Lower lobe of right lung (tissue), 2 donors: ENCODE measurements around the gene PPP2R5C. TPM values are rescaled to one million over a fixed set of nuclear protein-coding genes. Genes with fewer than 3 reads are reported as not detected.

Experiments
- ATAC-seq, 2 donors: fragments of 200-7000 bp; cut with Tn5 transposase; one replicate each; pipeline ENCODE4 v1.9.1; 2020 to 2022; ENCODE audit warnings: mild to moderate bottlenecking in 2 of 2, moderate library complexity in 2 of 2
- DNase-seq: peaks from one replicate; pipeline ENCODE4 v3.0.0-alpha.2; 2020
- H3K27ac ChIP-seq: fragments of 200-600 bp; one replicate; pipeline ENCODE4 v1.8.0; 2022
- H3K27me3 ChIP-seq: fragments of 200-600 bp; one replicate; pipeline ENCODE4 v1.8.0; 2022; ENCODE audit warnings: low read depth
- H3K36me3 ChIP-seq: fragments of 200-600 bp; one replicate; pipeline ENCODE4 v1.8.0; 2022; ENCODE audit warnings: mild to moderate bottlenecking
- H3K4me1 ChIP-seq: fragments of 200-600 bp; one replicate; pipeline ENCODE4 v1.8.0; 2022
- H3K4me3 ChIP-seq: fragments of 200-600 bp; one replicate; pipeline ENCODE4 v1.8.0; 2022; ENCODE audit warnings: mild to moderate bottlenecking
- H3K9me3 ChIP-seq: fragments of 200-600 bp; one replicate; pipeline ENCODE4 v1.8.0; 2022
- CTCF ChIP-seq: fragments of 200-600 bp; IDR thresholded peaks from one replicate; pipeline ENCODE4 v1.8.0; 2022; ENCODE audit warnings: antibody characterized with exemption, mild to moderate bottlenecking
- intact Hi-C: fragments of 100-400 bp; cut with DNase I; formaldehyde crosslinking; loops from one replicate; pipeline ENCODE4 v1.11.0; 2022
- total RNA-seq: library from RNA; stranded (reverse); fragmentation: NEBNext Ultra II Directional; extraction: Animal tissue kit (Norgen Biotek cat#: 25700); gene quantifications from one replicate; pipeline ENCODE4 v1.2.1, GENCODE V29; 2021
- donor health status: DM: no; HTN: yes; CAD: no; lungs with severe emphysema.

PPP2R5C gene
- total RNA-seq, 1 donor from 2014 or later, result 160 TPM

DNA sequence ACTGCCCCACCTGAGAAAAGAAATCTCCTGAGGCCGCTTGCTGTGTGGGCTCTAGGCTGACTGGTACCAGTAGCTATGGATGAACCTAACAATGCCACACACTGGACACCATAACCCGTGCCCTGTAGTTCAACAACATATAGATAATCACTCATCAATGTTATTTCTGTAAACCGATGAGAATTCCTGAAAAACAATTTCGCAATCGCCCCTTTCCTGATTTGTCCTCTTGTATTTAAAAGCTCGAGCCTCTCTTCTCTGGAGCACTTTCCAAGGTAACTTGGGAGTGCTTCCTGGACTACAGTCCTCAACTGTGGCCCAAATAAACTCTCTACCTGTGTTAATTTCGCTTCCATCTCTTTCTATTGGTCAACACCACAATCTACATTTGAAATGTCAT is 26.1 kb upstream of the PPP2R5C start:
- TF ChIP-seq CTCF, result no peak
- H3K36me3 ChIP-seq, result no peaks in the 10 kb centered on the region
- ATAC-seq (no peak), DNase-seq (no peak)
- no peak overlapping the region for H3K4me3 ChIP-seq
- H3K9me3 ChIP-seq, result no peaks in the 10 kb centered on the region
- no peaks in the 10 kb centered on the region for H3K27me3 ChIP-seq
- H3K27ac ChIP-seq, result no peak overlapping the region
- intact Hi-C loops, result no loop called here
- peaks cover 31% of the 10 kb centered on the region for H3K4me1 ChIP-seq

DNA sequence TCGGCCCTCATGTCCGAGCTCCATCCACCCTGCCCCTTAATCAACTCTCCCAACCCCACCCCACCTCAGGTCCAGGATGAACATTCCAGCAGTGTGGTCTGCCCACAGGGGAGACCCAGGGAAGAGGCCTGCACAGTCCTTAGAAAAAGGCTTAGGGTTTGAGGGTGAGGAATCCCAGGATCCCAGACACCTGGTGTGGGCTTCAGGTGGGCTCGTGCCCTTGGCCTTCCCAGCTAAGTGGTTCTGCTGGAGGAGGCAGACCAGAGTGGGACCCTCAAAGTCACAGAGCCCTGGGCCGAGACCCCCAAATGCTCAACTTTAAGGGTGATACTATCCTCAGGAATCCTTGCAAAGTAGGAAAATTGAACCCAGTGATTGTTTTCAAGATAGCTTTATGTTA is 25.4 kb upstream of the PPP2R5C start:
- no peaks in the 10 kb centered on the region for H3K27me3 ChIP-seq
- no peak overlapping the region for H3K27ac ChIP-seq
- peaks cover 6% of the 10 kb centered on the region for H3K9me3 ChIP-seq
- H3K4me1 ChIP-seq, result peaks cover 25% of the 10 kb centered on the region
- no peak for TF ChIP-seq CTCF
- intact Hi-C loops, result no loop called here
- H3K4me3 ChIP-seq, result no peak overlapping the region
- no peak for ATAC-seq
- no peak for DNase-seq
- no peaks in the 10 kb centered on the region for H3K36me3 ChIP-seq

DNA sequence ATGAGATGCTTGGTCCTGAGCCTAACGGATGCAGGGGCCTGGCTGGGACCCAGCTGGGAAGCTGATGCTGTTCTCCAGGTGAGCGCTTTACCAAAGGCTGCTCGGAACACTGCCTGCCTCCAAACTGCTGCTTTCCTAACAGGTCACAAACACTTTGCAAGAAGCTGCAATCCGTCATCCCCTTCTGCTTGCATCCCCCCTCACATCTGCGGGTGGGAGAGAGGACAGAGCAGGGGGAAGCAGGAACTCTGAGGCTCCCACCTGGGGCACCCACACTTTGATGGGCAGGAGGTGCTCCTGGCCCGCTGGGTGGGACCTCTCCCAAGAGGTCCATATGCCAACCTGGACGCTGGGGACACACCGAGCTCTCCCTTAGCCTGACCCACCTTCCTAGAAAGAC is 24.9 kb upstream of the PPP2R5C start:
- H3K36me3 ChIP-seq, result no peaks in the 10 kb centered on the region
- intact Hi-C loops, result no loop called here
- ATAC-seq (no peak), DNase-seq (no peak)
- H3K9me3 ChIP-seq, result peaks cover 10% of the 10 kb centered on the region
- H3K4me1 ChIP-seq, result peaks cover 20% of the 10 kb centered on the region
- H3K27me3 ChIP-seq, result no peaks in the 10 kb centered on the region
- no peak for TF ChIP-seq CTCF
- H3K27ac ChIP-seq, result no peak overlapping the region
- H3K4me3 ChIP-seq, result no peak overlapping the region

DNA sequence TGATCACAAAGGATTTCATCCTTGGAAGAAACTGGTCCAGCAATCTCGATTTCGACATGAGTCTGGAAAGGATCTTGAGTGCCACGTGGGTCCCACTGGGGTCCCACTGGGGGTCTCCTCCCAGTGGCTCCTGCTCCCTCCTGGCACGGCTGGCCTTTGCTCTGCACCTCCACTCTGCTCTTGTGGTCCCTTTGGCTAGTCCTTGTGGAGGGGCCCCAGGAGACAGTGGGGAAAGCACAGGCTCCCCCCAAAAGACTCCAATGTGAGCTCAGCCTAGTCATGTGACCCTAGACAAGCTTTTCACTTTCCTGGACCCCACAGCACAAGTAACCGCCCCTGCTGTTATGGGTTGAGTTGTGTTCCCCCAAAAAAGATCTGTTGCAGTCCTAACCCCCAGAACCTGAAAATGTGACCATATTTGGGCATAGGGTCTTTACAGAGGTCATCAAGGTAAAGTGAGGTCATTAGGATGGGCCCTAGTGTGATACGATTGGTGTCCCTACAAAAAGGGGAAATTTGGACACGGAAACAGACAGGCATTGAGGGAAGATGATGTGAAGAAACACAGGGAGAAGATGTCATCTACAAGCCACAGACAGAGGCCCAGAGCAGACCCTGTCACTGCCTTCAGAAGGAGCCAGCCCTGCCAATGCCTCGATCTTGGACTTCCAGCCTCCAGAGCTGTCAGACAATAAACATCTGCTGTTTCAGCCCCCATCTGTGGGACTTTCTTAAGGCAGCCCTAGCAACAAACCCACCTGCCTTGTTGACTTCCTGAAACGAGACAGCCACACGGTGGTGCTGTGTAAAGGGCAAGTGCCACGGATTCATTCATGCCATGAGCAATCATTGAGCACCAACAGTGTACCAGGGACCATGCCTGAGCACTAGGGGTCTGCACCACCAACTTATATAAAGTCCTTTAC is 23.8 kb upstream of the PPP2R5C start:
- peak in 1 of 2 donors; percentile 22 for ATAC-seq
- DNase-seq, result no peak
- Histone ChIP-seq H3K9me3 (peaks cover 10% of the 10 kb centered on the region), H3K27ac (no peak overlapping the region), H3K4me3 (no peak overlapping the region), H3K36me3 (no peaks in the 10 kb centered on the region), H3K27me3 (no peaks in the 10 kb centered on the region), H3K4me1 (peaks cover 9% of the 10 kb centered on the region)
- TF ChIP-seq CTCF, result peak; percentile 16
- intact Hi-C loops, result no loop called here

DNA sequence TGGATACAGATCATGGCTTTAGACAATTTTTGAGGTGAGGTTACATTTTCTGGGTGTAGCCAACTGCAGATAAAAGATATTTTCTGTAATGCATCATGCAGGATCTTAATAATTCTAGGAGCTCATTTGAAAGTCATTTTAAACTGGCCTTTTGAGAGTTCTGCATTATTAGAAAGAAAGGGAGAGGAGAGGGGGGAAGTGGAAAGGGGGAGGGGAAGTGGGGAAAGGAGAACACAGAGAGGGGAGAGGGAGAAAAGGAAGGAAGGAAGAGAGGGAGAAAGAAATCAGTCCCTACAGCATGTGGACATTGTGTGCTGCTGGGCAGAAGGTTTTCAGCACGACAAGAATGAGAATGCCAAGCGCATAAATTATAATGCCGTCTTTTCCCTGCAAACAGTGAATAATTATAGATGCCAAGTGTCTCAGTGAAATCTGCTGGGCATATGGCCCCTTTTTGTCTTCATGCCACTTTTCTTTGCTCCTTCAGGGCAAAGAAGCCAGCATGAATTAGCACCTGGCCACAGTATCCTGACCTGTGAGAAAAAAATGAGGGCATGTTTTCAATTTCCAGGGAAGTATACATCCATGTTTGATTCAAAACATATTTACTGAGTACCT is 22.7 kb upstream of the PPP2R5C start:
- DNase-seq, result no peak
- H3K27ac ChIP-seq, result no peak overlapping the region
- no peak for ATAC-seq
- no peak overlapping the region for H3K4me3 ChIP-seq
- TF ChIP-seq CTCF, result no peak
- H3K36me3 ChIP-seq, result no peaks in the 10 kb centered on the region
- intact Hi-C loops, result no loop called here
- H3K4me1 ChIP-seq, result peaks cover 9% of the 10 kb centered on the region
- peaks cover 10% of the 10 kb centered on the region for H3K9me3 ChIP-seq
- H3K27me3 ChIP-seq, result no peaks in the 10 kb centered on the region
